Measurements from ENCODE around the gene DHRS3. TPM values are rescaled to one million over a fixed set of nuclear protein-coding genes. Genes with fewer than 3 reads are reported as not detected.
"Not testable (repeated sequence)": the region's sequence is repeated elsewhere in the genome, so short reads cannot be mapped to it uniquely, and the experiment has no call there.

Gene DHRS3
- total RNA-seq, 1 experiment from 2014 or later: 59.4 TPM

GRCh38 chr1:12662556-12662955, 44.5 kb upstream of the DHRS3 start:
- Mint-ChIP-seq H3K4me1 (ENCODE audit: low read depth, unreplicated experiment) (no peaks in the 10 kb centered on the region), H3K27me3 (ENCODE audit: insufficient read depth, unreplicated experiment) (no peaks in the 10 kb centered on the region), H3K4me3 (ENCODE audit: unreplicated experiment) (no peak overlapping the region), H3K9me3 (ENCODE audit: unreplicated experiment) (peaks cover 10% of the 10 kb centered on the region), H3K27ac (ENCODE audit: unreplicated experiment) (no peak overlapping the region), H3K36me3 (ENCODE audit: insufficient read depth, unreplicated experiment) (no peaks in the 10 kb centered on the region)
- Histone ChIP-seq H3K27me3 (replicated peaks; ENCODE audit: control insufficient read depth, insufficient read depth, low read length) (no peaks in the 10 kb centered on the region), H3K4me3 (ENCODE audit: low read depth, low read length) (no peak overlapping the region), H3K9me3 (no peaks in the 10 kb centered on the region), H3K36me3 (ENCODE audit: control insufficient read depth, insufficient read depth, low read length) (no peaks in the 10 kb centered on the region), H3K4me1 (no peaks in the 10 kb centered on the region)
- ChIA-PET CTCF (no interaction called here), POLR2A (no interaction called here)
- no TSS peak for BruUV-seq (replicated peaks)
- no peak for DNase-seq
- intact Hi-C loops (cut with micrococcal nuclease; ENCODE audit: unreplicated experiment): no loop called here
- TF ChIP-seq CTCF (IDR thresholded peaks at IDR 0.05; ENCODE audit: insufficient read depth in 1 of 2, low read depth in 1 of 2, low read length in 1 of 2, severe bottlenecking in 1 of 2, unreplicated experiment in 1 of 2): no peak

GRCh38 chr1:12661606-12662219, 43.7 kb upstream of the DHRS3 start:
- H3K27ac Mint-ChIP-seq (ENCODE audit: unreplicated experiment): no peak overlapping the region
- H3K27me3 ChIP-seq (replicated peaks; ENCODE audit: control insufficient read depth, insufficient read depth, low read length): no peaks in the 10 kb centered on the region
- no peaks in the 10 kb centered on the region for H3K36me3 ChIP-seq (ENCODE audit: control insufficient read depth, insufficient read depth, low read length)
- BruUV-seq (replicated peaks): no TSS peak
- no peak overlapping the region for H3K4me3 ChIP-seq (ENCODE audit: low read depth, low read length)
- H3K27me3 Mint-ChIP-seq (ENCODE audit: insufficient read depth, unreplicated experiment): no peaks in the 10 kb centered on the region
- no peak overlapping the region for H3K4me3 Mint-ChIP-seq (ENCODE audit: unreplicated experiment)
- ChIA-PET POLR2A (no interaction called here), CTCF (no interaction called here)
- intact Hi-C loops (cut with micrococcal nuclease; ENCODE audit: unreplicated experiment): no loop called here
- no peak for DNase-seq
- H3K9me3 Mint-ChIP-seq (ENCODE audit: unreplicated experiment): peaks cover 18% of the 10 kb centered on the region
- no peaks in the 10 kb centered on the region for H3K4me1 Mint-ChIP-seq (ENCODE audit: low read depth, unreplicated experiment)
- H3K36me3 Mint-ChIP-seq (ENCODE audit: insufficient read depth, unreplicated experiment): peaks cover 4% of the 10 kb centered on the region
- no peaks in the 10 kb centered on the region for H3K4me1 ChIP-seq
- no peak for TF ChIP-seq CTCF (IDR thresholded peaks at IDR 0.05; ENCODE audit: insufficient read depth in 1 of 2, low read depth in 1 of 2, low read length in 1 of 2, severe bottlenecking in 1 of 2, unreplicated experiment in 1 of 2)
- H3K9me3 ChIP-seq: no peaks in the 10 kb centered on the region

GRCh38 chr1:12658531-12659453, 40.8 kb upstream of the DHRS3 start:
- peaks cover 10% of the 10 kb centered on the region for H3K36me3 Mint-ChIP-seq (ENCODE audit: insufficient read depth, unreplicated experiment)
- Histone ChIP-seq H3K36me3 (ENCODE audit: control insufficient read depth, insufficient read depth, low read length) (no peaks in the 10 kb centered on the region; the same call in 1 of the 2 replicates), H3K9me3 (peaks cover 15% of the 10 kb centered on the region), H3K27me3 (replicated peaks; ENCODE audit: control insufficient read depth, insufficient read depth, low read length) (no peaks in the 10 kb centered on the region), H3K4me3 (ENCODE audit: low read depth, low read length) (no peak overlapping the region), H3K4me1 (peaks cover 15% of the 10 kb centered on the region)
- ChIA-PET CTCF (interaction anchor here (0.6 to 1.8 kb wide), 12 partner anchors 10 to 403 kb away, joined by 3 to 8 read pairs (median 3); no protein-coding TSS in a partner anchor), POLR2A (no interaction called here)
- H3K27me3 Mint-ChIP-seq (ENCODE audit: insufficient read depth, unreplicated experiment): no peaks in the 10 kb centered on the region
- peak; percentile 74 to 80 for DNase-seq
- H3K4me3 Mint-ChIP-seq (ENCODE audit: unreplicated experiment): no peak overlapping the region
- intact Hi-C loops (cut with micrococcal nuclease; ENCODE audit: unreplicated experiment): loop anchor here (1.0 to 5.0 kb wide), 2 partner anchors 344 to 386 kb away; no protein-coding TSS in a partner anchor
- H3K4me1 Mint-ChIP-seq (ENCODE audit: low read depth, unreplicated experiment): peaks cover 7% of the 10 kb centered on the region
- H3K27ac Mint-ChIP-seq (ENCODE audit: unreplicated experiment): no peak overlapping the region
- peak; percentile 82 to 88 for TF ChIP-seq CTCF (IDR thresholded peaks at IDR 0.05; ENCODE audit: insufficient read depth in 1 of 2, low read depth in 1 of 2, low read length in 1 of 2, severe bottlenecking in 1 of 2, unreplicated experiment in 1 of 2)
- H3K9me3 Mint-ChIP-seq (ENCODE audit: unreplicated experiment): peaks cover 26% of the 10 kb centered on the region
- no TSS peak for BruUV-seq (replicated peaks)

GRCh38 chr1:12657885-12658512, 40.0 kb upstream of the DHRS3 start:
- H3K27me3 Mint-ChIP-seq (ENCODE audit: insufficient read depth, unreplicated experiment); H3K36me3 ChIP-seq (ENCODE audit: control insufficient read depth, insufficient read depth, low read length); H3K4me3 Mint-ChIP-seq (ENCODE audit: unreplicated experiment); BruUV-seq (replicated peaks); H3K4me3 ChIP-seq (ENCODE audit: low read depth, low read length); DNase-seq; POLR2A ChIA-PET; H3K27me3 ChIP-seq (replicated peaks; ENCODE audit: control insufficient read depth, insufficient read depth, low read length): not testable (repeated sequence)
- Mint-ChIP-seq H3K27ac (ENCODE audit: unreplicated experiment) (peak overlapping the region; percentile 74), H3K4me1 (ENCODE audit: low read depth, unreplicated experiment) (peaks cover 12% of the 10 kb centered on the region), H3K9me3 (ENCODE audit: unreplicated experiment) (peaks cover 26% of the 10 kb centered on the region), H3K36me3 (ENCODE audit: insufficient read depth, unreplicated experiment) (peaks cover 10% of the 10 kb centered on the region)
- Histone ChIP-seq H3K9me3 (peaks cover 20% of the 10 kb centered on the region), H3K4me1 (peaks cover 18% of the 10 kb centered on the region)
- intact Hi-C loops (cut with micrococcal nuclease; ENCODE audit: unreplicated experiment): loop anchor here (5.0 kb wide), 1 partner anchor 386 kb away; no protein-coding TSS in a partner anchor
- CTCF ChIA-PET: interaction anchor here (0.9 to 1.8 kb wide), 5 partner anchors 39 to 256 kb away, joined by 3 to 8 read pairs (median 3); no protein-coding TSS in a partner anchor

Data from Caco-2 (cell line).